ENCODE results near the gene MLF1. TPM values are rescaled to one million over a fixed set of nuclear protein-coding genes. Genes with fewer than 3 reads are reported as not detected.

Gene MLF1
- total and polyA plus RNA-seq, 11 donors, result 64.9 to 258 (median 114) TPM

- Histone ChIP-seq H3K36me3 (no peaks in the 10 kb centered on the region), H3K4me1 (peaks cover 0 to 33% (median 9%) of the 10 kb centered on the region in 12 donors), H3K4me3 (peak overlapping the region in 8 of 12 donors; percentile 9 to 79 (median 20)), H3K27ac (peak overlapping the region in 1 of 12 donors; percentile 33), H3K27me3 (no peaks in the 10 kb centered on the region), H3K9me3 (no peaks in the 10 kb centered on the region)
- DNase-seq (no peak), ATAC-seq (no peak)
- WGBS, 4 donors, result 59 to 71% (median 65%) methylated on average over 7 of the region's 7 CpGs
- intact Hi-C loops (cut with DNase I), result loop anchor here in 6 of 10 donors (5.0 to 10.0 kb wide), 3 partner anchors 69 to 229 kb away; partner anchors contain the start of genes GFM1 (in 6 of the 6) and MFSD1 (in 1 of the 6)
- TF ChIP-seq CTCF (IDR thresholded peaks at IDR 0.05) (peak in 4 of 12 donors; percentile 12 to 29 (median 22)), POLR2A (IDR thresholded peaks at IDR 0.05) (no peak)
Observed at GRCh38 chr3:158573714-158574113, 2.7 kb downstream of the MLF1 start.

GRCh38 chr3:158574646-158575045 is 3.7 kb downstream of the MLF1 start:
- peak overlapping the region in 1 of 12 donors; percentile 10 for H3K27ac ChIP-seq
- intact Hi-C loops (cut with DNase I), result loop anchor here in 6 of 10 donors (5.0 to 10.0 kb wide), 3 partner anchors 68 to 228 kb away; partner anchors contain the start of genes GFM1 (in 6 of the 6) and MFSD1 (in 1 of the 6)
- 40 to 63% (median 49%) methylated on average over 1 of the region's 1 CpG for WGBS, 4 donors
- ATAC-seq (no peak), DNase-seq (no peak)
- no peaks in the 10 kb centered on the region for H3K27me3 ChIP-seq
- H3K4me1 ChIP-seq, result peaks cover 0 to 32% (median 8%) of the 10 kb centered on the region in 12 donors
- TF ChIP-seq POLR2A (IDR thresholded peaks at IDR 0.05) (no peak), CTCF (IDR thresholded peaks at IDR 0.05) (no peak)
- H3K9me3 ChIP-seq, result no peaks in the 10 kb centered on the region
- H3K4me3 ChIP-seq, result peak overlapping the region in 1 of 12 donors; percentile 1
- H3K36me3 ChIP-seq, result no peaks in the 10 kb centered on the region

- DNase-seq, result no peak
- Histone ChIP-seq H3K27ac (no peak overlapping the region), H3K27me3 (no peaks in the 10 kb centered on the region), H3K9me3 (no peaks in the 10 kb centered on the region), H3K4me1 (peaks cover 0 to 4% (median 0%) of the 10 kb centered on the region in 12 donors), H3K36me3 (peaks cover 0 to 24% (median 0%) of the 10 kb centered on the region in 9 donors), H3K4me3 (no peak overlapping the region)
- intact Hi-C loops (cut with DNase I), result no loop called here
- TF ChIP-seq CTCF (IDR thresholded peaks at IDR 0.05) (no peak), POLR2A (IDR thresholded peaks at IDR 0.05) (no peak)
- no peak for ATAC-seq
Observed at GRCh38 chr3:158590223-158590622, 19.2 kb downstream of the MLF1 start.

- no peak for TF ChIP-seq CTCF (IDR thresholded peaks at IDR 0.05)
- no peak for TF ChIP-seq POLR2A (IDR thresholded peaks at IDR 0.05)
- Histone ChIP-seq H3K27ac (no peak overlapping the region), H3K36me3 (peaks cover 0 to 91% (median 41%) of the 10 kb centered on the region in 9 donors), H3K9me3 (no peaks in the 10 kb centered on the region), H3K27me3 (no peaks in the 10 kb centered on the region), H3K4me3 (no peak overlapping the region), H3K4me1 (no peaks in the 10 kb centered on the region)
- ATAC-seq (no peak), DNase-seq (no peak)
- intact Hi-C loops (cut with DNase I), result no loop called here
- 91 to 99% (median 97%) methylated on average over 2 of the region's 2 CpGs for WGBS, 4 donors
Observed at GRCh38 chr3:158600787-158601186, 29.8 kb downstream of the MLF1 start.
